HG03095 (cell line): ENCODE measurements around the gene ZNF417.
"Not testable (repeated sequence)": the region's sequence is repeated elsewhere in the genome, so short reads cannot be mapped to it uniquely, and the experiment has no call there.

ENCODE experiments used
- ATAC-seq: cut with Tn5 transposase; IDR thresholded peaks from one replicate; pipeline ENCODE4 v1.9.1; 2021; ENCODE audit warnings: moderate library complexity; ENCODE audit not compliant: unreplicated experiment

The ZNF417 gene

DNA sequence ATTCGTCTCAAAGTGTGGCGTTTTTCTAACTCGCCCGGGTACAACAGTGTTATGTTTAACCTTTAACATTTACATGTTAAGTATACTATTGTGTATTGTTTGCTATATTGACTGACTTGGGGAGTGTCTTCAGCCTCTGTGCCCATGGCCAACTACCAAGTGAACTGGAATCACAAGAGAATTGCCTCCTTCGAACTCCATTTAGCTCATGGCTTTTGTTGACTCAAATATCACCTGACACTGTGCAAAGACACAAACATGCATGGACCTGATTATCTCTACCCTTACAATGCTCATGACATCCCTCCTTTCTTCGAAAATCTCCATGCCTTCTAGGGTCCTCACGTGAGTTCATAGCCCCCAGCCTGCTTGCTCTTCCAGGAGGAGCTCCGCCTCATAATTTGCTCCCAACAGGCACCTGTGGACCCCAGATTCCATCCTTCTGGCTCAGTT, 28.3 kb downstream of the ZNF417 start:
- ATAC-seq: no peak

DNA sequence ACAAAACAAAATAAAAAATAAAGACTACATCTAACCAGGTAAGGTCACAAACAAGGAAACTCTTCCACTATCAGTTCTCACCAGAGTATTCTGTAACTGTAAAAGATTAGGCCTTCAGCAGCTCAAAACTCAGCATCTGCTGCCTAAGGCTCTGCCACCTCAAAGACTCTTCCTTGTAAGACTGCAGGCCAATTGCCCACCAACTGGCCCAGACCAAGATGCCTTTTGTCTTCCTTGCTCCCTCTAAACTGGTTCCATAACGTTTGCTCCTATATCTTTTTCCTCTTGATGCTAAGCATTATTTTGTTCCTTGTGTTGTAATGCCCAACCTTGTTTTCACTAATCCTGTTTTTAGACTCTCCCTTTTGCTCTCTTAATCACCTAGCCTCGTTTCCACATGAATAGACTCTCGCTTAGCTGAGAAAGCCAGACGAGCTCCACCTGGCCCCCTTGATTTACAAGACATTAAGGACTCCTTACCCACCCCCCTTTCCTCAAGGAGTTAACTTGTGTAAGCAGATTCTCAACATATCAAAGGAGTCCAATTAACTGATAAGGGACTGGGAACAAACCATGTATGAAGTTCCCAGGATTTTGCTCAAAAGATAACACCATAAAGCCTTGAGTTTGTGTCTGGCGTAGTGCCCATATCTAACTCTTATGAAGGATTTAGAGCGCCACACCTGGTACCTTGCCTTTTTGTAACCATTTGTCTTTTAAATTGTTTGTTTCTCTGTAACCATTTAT, 29.0 kb downstream of the ZNF417 start:
- ATAC-seq: no peak

DNA sequence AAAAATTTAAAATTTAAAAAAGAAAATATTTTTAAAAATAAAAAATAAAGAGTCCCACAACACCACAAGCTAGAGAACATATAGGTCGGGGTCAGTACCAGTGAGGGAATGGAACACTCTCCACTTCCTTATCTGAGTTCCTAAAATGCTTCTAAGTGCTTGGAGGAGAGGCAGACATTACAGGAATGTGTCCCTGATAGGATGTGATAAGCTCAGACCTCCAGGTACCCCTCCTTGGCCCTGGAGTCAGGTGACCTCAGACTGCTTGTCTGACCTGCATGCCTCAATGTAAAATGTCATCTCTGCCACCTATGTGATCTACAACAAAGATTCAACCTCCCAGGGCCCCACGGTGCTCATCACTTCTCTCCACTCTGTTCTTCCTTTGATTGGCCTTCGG, 30.3 kb downstream of the ZNF417 start:
- ATAC-seq: no peak

DNA sequence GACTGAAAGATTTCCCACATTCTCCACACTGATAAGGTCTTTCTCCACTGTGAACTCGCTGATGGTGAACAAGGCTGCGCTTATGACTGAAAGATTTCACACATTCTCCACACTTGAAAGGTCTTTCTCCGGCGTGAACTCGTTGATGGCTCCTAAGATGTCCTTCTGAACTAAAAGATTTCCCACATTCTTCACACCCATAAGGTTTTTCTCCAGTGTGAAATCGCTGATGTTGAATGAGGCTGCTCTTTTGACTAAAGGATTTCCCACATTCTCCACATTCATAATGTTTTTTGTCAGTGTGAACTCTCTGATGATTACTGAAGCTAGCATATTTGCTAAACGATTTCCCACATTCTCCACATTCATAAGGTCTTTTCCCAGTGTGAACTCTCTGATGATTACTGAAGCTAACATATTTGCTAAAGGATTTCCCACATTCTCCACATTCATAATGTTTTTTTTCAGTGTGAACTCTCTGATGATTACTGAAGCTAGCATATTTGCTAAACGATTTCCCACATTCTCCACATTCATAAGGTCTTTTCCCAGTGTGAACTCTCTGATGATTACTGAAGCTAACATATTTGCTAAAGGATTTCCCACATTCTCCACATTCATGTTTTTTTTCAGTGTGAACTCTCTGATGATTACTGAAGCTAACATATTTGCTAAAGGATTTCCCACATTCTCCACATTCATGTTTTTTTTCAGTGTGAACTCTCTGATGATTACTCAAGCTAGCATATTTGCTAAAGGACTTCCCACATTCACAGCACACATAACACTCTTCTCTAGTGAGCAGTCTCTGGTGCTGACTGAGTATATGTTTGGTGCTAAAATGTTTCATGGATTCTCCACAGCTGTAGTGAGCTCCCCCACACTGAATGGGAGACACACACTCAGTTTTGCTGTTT, 42.3 kb downstream of the ZNF417 start:
- not testable (repeated sequence) for ATAC-seq

DNA sequence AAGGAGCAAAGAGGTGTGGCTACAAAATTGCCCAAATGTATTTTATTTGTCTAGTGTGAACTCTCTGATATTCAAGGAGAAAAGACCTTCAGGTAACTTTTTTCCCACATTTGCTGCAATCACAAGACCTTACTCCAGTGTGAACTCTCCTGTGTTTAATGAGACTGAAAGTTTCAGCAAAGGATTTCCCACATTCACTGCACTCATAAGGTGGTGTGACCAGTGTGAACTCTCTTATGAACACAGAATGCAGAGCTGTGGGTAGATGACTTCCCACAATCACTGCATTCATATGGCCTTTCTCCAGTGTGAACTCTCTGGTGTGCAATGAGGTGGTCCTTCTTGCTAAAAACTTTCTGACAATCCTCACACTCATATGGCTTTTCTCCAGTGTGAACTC, 43.9 kb downstream of the ZNF417 start:
- ATAC-seq: no peak

DNA sequence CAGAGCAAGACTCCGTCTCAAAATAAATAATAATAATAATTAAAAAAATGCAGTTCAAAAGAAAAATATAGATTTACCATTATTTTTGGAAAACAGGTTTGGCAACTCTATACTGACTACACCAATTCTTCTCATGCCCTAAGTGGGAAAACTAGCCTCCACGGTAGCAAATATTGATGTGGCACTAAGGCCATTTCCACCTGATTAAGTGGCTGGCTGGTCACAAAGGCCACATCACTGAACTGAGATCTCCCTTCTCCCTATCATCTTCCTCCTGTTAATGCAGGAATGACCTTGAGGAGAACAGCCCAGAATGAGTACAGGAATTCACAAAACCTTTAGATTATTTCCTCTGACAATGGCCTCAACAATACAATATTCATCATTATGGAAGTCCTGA, 46.2 kb downstream of the ZNF417 start:
- ATAC-seq: no peak

DNA sequence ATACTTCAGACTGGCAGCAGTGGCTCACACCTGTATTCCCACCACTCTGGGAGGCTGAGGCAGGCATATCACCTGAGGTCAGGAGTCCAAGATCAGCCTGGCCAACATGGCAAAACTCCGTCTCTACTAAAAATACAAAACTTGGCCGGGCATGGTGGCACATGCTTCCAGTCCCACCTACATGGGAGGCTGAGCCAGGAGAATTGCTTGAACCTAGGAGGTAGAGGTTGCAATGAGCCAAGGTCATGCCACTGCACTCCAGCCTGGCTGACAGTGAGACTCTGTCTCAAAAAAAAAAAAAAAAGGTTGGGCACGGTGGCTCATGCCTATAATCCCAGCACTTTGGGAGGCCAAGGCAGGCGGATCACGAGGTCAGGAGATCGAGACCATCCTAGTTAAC, 46.7 kb downstream of the ZNF417 start:
- ATAC-seq: not testable (repeated sequence)

DNA sequence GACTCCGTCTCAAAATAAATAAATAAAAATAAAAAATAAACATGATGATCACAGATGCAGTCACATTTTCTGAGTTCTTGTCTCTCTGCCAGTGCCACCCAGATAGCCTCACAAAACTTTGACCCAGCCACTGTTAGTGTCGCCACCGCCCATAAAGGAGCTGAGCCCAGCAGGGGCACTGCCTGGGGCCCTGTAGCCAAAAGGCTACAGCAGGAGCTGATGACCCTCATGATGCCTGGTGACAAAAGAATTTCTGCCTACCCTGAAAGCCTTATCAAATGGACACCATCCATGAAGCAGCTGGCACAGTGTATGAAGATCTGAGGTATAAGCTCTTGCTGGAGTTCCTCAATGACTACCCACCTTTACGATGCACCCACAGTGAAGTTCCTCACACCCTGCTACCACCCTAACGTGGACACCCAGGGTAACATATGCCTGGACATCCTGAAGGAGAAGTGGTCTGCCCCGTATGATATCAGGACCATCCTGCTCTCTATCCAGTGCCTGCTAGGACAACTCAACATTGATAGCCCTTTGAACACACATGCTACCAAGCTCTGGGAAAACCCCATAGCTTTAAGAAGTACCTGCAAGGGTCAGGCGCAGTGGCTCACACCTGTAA, 48.4 kb downstream of the ZNF417 start:
- no peak for ATAC-seq
